ENCODE results near the gene CA11. TPM values are rescaled to one million over a fixed set of nuclear protein-coding genes. Genes with fewer than 3 reads are reported as not detected.

The CA11 gene
- total and polyA plus RNA-seq, 2 experiments from 2014 or later, result 8.8 to 29.7 TPM

DNA sequence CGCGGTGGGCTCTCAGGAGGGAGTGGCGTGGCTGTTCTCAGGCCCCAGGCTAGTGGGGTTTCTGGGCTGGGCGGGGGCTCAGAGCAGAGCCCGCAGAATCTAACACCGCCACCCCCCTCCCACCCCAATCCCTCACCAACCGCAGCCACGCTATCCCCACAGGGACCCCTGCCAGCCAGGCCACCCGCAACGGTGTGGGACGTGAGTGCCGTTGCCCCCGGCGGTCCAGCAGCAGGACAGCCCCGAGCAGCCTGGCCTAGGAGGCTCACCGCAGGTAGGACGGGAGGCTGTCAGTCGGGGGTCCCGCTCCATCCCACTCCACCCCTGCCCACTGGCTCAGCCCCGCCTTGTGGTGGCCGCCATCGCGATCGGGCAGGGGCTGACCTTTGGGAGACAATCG is 27.0 kb upstream of the CA11 start, which contains the start of gene NTN5 (continued):
- TF ChIP-seq, protein P1, sequence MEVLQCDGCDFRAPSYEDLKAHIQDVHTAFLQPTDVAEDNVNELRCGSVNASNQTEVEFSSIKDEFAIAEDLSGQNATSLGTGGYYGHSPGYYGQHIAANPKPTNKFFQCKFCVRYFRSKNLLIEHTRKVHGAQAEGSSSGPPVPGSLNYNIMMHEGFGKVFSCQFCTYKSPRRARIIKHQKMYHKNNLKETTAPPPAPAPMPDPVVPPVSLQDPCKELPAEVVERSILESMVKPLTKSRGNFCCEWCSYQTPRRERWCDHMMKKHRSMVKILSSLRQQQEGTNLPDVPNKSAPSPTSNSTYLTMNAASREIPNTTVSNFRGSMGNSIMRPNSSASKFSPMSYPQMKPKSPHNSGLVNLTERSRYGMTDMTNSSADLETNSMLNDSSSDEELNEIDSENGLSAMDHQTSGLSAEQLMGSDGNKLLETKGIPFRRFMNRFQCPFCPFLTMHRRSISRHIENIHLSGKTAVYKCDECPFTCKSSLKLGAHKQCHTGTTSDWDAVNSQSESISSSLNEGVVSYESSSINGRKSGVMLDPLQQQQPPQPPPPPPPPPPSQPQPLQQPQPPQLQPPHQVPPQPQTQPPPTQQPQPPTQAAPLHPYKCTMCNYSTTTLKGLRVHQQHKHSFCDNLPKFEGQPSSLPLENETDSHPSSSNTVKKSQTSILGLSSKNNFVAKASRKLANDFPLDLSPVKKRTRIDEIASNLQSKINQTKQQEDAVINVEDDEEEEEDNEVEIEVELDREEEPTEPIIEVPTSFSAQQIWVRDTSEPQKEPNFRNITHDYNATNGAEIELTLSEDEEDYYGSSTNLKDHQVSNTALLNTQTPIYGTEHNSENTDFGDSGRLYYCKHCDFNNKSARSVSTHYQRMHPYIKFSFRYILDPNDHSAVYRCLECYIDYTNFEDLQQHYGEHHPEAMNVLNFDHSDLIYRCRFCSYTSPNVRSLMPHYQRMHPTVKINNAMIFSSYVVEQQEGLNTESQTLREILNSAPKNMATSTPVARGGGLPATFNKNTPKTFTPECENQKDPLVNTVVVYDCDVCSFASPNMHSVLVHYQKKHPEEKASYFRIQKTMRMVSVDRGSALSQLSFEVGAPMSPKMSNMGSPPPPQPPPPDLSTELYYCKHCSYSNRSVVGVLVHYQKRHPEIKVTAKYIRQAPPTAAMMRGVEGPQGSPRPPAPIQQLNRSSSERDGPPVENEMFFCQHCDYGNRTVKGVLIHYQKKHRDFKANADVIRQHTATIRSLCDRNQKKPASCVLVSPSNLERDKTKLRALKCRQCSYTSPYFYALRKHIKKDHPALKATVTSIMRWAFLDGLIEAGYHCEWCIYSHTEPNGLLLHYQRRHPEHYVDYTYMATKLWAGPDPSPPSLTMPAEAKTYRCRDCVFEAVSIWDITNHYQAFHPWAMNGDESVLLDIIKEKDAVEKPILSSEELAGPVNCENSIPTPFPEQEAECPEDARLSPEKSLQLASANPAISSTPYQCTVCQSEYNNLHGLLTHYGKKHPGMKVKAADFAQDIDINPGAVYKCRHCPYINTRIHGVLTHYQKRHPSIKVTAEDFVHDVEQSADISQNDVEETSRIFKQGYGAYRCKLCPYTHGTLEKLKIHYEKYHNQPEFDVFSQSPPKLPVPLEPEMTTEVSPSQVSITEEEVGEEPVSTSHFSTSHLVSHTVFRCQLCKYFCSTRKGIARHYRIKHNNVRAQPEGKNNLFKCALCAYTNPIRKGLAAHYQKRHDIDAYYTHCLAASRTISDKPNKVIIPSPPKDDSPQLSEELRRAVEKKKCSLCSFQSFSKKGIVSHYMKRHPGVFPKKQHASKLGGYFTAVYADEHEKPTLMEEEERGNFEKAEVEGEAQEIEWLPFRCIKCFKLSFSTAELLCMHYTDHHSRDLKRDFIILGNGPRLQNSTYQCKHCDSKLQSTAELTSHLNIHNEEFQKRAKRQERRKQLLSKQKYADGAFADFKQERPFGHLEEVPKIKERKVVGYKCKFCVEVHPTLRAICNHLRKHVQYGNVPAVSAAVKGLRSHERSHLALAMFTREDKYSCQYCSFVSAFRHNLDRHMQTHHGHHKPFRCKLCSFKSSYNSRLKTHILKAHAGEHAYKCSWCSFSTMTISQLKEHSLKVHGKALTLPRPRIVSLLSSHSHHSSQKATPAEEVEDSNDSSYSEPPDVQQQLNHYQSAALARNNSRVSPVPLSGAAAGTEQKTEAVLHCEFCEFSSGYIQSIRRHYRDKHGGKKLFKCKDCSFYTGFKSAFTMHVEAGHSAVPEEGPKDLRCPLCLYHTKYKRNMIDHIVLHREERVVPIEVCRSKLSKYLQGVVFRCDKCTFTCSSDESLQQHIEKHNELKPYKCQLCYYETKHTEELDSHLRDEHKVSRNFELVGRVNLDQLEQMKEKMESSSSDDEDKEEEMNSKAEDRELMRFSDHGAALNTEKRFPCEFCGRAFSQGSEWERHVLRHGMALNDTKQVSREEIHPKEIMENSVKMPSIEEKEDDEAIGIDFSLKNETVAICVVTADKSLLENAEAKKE (CRISPR knock-in tag; IDR thresholded peaks at IDR 0.05), result no peak
- TF ChIP-seq, protein P2, sequence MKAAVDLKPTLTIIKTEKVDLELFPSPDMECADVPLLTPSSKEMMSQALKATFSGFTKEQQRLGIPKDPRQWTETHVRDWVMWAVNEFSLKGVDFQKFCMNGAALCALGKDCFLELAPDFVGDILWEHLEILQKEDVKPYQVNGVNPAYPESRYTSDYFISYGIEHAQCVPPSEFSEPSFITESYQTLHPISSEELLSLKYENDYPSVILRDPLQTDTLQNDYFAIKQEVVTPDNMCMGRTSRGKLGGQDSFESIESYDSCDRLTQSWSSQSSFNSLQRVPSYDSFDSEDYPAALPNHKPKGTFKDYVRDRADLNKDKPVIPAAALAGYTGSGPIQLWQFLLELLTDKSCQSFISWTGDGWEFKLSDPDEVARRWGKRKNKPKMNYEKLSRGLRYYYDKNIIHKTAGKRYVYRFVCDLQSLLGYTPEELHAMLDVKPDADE (IDR thresholded peaks at IDR 0.05), result no peak
- TF ChIP-seq EZH2 (IDR thresholded peaks at IDR 0.05; ENCODE audit: low read depth, unreplicated experiment) (no peak), NANOG (IDR thresholded peaks at IDR 0.05; ENCODE audit: borderline replicate concordance) (no peak)

DNA sequence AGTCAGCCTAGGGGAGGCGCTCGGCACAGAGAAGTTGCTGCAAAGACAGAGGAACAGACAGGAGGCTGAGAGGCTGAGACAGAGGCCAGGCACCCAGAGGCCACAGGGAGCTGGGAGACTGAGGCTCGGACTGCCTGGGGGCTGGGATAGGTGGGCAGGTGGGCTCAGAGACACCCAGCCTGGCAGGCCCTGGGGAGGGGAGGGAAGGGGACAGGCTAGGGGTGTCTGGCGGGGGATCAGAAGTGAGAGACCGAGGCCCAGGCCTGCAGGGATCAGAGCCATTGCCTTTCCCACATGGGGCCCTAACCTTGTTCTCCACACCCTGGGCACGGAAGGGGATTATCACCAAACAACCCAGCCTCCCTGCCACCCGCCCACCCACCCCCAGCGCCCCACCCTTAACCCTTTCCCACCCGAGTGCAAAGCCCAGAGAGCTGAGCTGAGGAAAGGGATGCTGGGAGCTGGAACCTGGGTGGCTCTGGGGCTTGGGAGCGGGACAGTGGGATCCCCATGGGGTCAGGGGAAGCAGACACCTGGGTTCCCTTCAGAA is 25.5 kb upstream of the CA11 start:
- no peak overlapping the region for H3K4me3 ChIP-seq
- Mint-ChIP-seq H3K4me1 (peaks cover 33% of the 10 kb centered on the region), H3K36me3 (ENCODE audit: low read depth) (no peaks in the 10 kb centered on the region; the same call in 2 of the 3 replicates), H3K27me3 (ENCODE audit: insufficient read depth, low read depth, poor library complexity) (peaks cover 22% of the 10 kb centered on the region), H3K4me3 (no peak overlapping the region), H3K9me3 (peaks cover 9% of the 10 kb centered on the region; the same call in 2 of the 3 replicates), H3K27ac (no peak overlapping the region)
- ATAC-seq, result no peak
- no peaks in the 10 kb centered on the region for H4K20me1 ChIP-seq (replicated peaks; ENCODE audit: insufficient read depth)
- no peaks in the 10 kb centered on the region for H3K36me3 ChIP-seq (ENCODE audit: insufficient read depth)
- H3K4me2 ChIP-seq, result no peak overlapping the region
- H2AFZ ChIP-seq, result no peak overlapping the region
- H3K4me1 ChIP-seq (ENCODE audit: insufficient read depth), result peaks cover 23% of the 10 kb centered on the region
- H3F3A ChIP-seq (replicated peaks; ENCODE audit: low read depth), result no peaks in the 10 kb centered on the region
- H3K9me2 ChIP-seq (ENCODE audit: insufficient read depth), result no peaks in the 10 kb centered on the region
- no peaks in the 10 kb centered on the region for H3K79me2 ChIP-seq (replicated peaks; ENCODE audit: insufficient read depth)
- no peak overlapping the region for H3K27ac ChIP-seq (ENCODE audit: low read depth)
- no peaks in the 10 kb centered on the region for H3K27me3 ChIP-seq (ENCODE audit: insufficient read depth)
- no peak for DNase-seq (ENCODE audit: low spot score)
- TF ChIP-seq, protein P3, sequence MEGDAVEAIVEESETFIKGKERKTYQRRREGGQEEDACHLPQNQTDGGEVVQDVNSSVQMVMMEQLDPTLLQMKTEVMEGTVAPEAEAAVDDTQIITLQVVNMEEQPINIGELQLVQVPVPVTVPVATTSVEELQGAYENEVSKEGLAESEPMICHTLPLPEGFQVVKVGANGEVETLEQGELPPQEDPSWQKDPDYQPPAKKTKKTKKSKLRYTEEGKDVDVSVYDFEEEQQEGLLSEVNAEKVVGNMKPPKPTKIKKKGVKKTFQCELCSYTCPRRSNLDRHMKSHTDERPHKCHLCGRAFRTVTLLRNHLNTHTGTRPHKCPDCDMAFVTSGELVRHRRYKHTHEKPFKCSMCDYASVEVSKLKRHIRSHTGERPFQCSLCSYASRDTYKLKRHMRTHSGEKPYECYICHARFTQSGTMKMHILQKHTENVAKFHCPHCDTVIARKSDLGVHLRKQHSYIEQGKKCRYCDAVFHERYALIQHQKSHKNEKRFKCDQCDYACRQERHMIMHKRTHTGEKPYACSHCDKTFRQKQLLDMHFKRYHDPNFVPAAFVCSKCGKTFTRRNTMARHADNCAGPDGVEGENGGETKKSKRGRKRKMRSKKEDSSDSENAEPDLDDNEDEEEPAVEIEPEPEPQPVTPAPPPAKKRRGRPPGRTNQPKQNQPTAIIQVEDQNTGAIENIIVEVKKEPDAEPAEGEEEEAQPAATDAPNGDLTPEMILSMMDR (conservative IDR thresholded peaks at IDR 0.05; ENCODE audit: low read depth in 2 of 2), result no peak; a peak in 1 of 4 replicates
- TF ChIP-seq JUNB (IDR thresholded peaks at IDR 0.05; ENCODE audit: unreplicated experiment) (no peak), STAT1 (IDR thresholded peaks at IDR 0.05; ENCODE audit: unreplicated experiment) (no peak)
- TF ChIP-seq, protein P4, sequence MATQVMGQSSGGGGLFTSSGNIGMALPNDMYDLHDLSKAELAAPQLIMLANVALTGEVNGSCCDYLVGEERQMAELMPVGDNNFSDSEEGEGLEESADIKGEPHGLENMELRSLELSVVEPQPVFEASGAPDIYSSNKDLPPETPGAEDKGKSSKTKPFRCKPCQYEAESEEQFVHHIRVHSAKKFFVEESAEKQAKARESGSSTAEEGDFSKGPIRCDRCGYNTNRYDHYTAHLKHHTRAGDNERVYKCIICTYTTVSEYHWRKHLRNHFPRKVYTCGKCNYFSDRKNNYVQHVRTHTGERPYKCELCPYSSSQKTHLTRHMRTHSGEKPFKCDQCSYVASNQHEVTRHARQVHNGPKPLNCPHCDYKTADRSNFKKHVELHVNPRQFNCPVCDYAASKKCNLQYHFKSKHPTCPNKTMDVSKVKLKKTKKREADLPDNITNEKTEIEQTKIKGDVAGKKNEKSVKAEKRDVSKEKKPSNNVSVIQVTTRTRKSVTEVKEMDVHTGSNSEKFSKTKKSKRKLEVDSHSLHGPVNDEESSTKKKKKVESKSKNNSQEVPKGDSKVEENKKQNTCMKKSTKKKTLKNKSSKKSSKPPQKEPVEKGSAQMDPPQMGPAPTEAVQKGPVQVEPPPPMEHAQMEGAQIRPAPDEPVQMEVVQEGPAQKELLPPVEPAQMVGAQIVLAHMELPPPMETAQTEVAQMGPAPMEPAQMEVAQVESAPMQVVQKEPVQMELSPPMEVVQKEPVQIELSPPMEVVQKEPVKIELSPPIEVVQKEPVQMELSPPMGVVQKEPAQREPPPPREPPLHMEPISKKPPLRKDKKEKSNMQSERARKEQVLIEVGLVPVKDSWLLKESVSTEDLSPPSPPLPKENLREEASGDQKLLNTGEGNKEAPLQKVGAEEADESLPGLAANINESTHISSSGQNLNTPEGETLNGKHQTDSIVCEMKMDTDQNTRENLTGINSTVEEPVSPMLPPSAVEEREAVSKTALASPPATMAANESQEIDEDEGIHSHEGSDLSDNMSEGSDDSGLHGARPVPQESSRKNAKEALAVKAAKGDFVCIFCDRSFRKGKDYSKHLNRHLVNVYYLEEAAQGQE (IDR thresholded peaks at IDR 0.05; ENCODE audit: unreplicated experiment), result no peak

Data from GM23338 (cell line).